HL-60/S4 treated with phorbol 12-myristate 13-acetate at 8.2 ng/mL for 4 days and 3 days (cell line): ENCODE measurements around the gene KIF9.
"Not testable (repeated sequence)": the region's sequence is repeated elsewhere in the genome, so short reads cannot be mapped to it uniquely, and the experiment has no call there.

Experiments used
- in situ Hi-C: fragments of 300-500 bp; cut with MboI; formaldehyde crosslinking; loops from 2 replicates; pipeline ENCODE4 v1.15.0; 2022; ENCODE audit warnings: low sequenced_read_pairs

Gene KIF9

DNA sequence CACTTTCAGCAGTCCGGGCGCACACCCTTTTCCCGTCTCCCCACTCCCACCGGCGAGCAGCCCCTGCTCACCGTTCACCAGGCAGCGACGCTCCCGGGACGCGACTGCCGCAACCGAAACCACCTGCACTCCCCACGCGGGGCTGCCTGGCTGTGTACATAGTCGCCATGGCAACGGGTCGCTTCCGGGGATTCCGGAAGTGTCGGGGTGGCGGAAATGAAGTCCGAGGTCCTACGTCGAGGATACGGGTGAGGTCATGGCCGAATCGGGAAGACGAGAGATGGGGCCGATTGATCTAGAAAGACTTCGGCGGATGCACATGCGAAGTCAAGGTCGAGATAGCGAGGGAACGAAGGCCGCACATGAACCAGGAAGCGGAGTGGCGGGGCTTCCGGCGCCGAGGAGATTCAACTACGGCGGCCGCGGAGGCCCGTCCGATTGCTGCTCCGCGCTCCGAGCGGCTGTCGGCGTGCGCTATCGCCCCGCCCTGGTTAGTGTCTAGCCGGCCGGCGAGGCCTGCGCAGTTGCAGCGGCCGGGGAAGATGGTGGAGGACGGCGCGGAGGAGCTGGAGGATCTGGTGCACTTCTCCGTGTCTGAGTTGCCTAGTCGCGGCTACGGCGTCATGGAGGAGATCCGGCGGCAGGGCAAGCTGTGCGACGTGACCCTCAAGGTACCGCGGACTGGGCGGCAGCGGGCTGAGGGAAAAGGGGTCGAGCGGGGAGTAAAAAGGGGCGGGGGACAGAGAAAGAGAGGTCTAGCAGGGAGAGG is at the start of gene KIF9, which contains the start of gene KLHL18:
Gene KIF9, minus strand, starts transcription at position 376 of the 769 bp plus-strand sequence. CDS start 5,425 bp downstream, outside the sequence.
Gene KLHL18, plus strand, starts transcription at position 521 of the 769 bp plus-strand sequence. Its CDS starts 22 bp downstream, at position 543.
- in situ Hi-C loops: no loop called here

GRCh38 chr3:47324278-47324865 is 41.8 kb upstream of the KIF9 start:
- in situ Hi-C loops: no loop called here

DNA sequence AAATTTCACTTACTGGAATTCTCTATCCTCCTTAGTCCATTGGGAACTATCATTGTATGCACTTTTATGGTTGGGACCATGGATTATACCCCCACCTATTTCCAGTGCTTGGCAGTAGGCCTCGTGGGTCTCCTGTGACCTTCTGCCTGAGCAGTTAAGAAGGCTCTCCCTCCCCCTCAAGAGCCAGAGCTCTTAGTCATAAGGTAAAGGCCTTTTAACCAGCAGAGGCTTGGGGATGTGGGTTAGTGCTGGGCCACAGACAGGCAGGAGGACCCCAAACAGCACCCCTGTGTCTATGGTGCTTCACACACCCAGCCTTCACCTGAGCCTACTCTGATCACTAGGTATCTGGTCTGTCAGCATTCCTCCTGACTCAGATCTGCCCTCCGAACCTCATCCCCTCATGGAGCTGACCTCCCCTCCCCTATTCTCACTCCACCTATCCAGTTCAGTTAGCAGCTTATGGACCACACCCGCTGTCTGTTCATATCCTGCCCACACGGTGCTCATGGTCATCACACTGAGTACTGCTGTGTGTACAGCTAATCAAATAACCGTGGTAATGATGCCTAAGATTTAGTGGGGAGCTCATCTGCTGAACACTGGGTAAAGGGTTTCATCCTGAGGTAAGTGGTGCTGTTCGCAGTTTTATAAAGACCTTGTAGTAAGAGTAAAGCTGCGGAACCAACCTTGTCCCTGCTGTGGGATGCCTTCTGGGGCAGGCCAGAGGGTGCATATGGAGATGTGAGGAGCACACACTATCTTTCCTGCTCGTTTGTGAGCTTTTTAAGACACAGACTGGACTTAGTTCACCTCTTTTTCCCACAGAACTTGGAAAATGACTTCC is 41.1 kb upstream of the KIF9 start:
- in situ Hi-C loops: no loop called here

GRCh38 chr3:47319956-47320355 is 37.4 kb upstream of the KIF9 start:
- in situ Hi-C loops: no loop called here

DNA sequence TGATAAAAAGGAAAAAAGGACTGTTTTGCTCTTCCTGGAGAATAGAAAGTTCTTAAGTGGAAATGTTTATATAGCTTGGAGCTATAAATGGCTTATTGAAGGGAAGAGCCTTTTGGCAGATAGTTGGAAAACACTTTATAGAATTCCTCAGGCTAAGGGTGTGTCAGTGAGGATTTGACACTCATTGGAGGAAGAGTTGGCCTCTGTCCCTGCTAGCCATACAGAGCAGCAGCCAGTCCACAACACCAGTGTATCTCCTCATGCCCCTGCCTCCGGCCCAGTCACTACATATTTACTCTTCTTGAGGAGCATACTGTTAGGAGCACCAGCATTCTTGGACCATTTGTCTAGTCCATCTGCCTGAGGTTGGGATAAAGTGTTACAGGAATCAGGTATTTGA is 36.3 kb upstream of the KIF9 start:
- in situ Hi-C loops: no loop called here

- in situ Hi-C loops: not testable (repeated sequence)
These were observed 33.6 kb upstream of the KIF9 start for GRCh38 chr3:47316151-47316550.

DNA sequence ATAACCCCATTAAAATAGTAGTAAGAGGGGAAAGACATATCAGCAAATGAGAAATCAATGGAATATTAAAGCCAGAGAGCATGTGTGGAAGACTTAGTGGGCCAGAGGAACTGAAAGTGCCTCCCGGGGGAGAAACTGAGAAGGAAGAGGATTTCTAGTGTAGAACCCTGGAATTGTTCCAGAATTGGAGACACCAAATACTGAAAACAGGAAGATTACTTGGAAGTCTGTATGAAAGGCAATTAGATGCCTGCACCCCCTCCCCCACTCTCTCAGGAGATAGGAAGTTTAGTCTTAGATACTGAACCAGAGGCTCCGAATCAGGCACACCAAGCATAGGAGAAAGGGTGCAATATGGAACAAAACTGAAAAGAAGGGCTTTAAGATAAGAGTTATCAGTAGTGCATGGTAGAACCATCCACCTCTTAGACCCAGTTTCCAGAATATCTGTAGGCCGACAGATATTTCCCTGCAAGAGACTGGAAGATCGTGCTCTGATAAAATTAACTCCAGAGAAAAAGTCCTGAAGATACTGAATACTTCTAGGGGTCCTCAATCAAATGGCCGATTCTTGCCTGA is 32.6 kb upstream of the KIF9 start:
- in situ Hi-C loops: no loop called here

GRCh38 chr3:47314056-47314764 is 31.6 kb upstream of the KIF9 start:
- in situ Hi-C loops: no loop called here

- in situ Hi-C loops: no loop called here
These were observed 30.9 kb upstream of the KIF9 start for GRCh38 chr3:47313341-47314055.

- in situ Hi-C loops: no loop called here
These were observed 27.8 kb upstream of the KIF9 start for GRCh38 chr3:47310391-47310790.

GRCh38 chr3:47309231-47309630 is 26.6 kb upstream of the KIF9 start:
- in situ Hi-C loops: not testable (repeated sequence)

DNA sequence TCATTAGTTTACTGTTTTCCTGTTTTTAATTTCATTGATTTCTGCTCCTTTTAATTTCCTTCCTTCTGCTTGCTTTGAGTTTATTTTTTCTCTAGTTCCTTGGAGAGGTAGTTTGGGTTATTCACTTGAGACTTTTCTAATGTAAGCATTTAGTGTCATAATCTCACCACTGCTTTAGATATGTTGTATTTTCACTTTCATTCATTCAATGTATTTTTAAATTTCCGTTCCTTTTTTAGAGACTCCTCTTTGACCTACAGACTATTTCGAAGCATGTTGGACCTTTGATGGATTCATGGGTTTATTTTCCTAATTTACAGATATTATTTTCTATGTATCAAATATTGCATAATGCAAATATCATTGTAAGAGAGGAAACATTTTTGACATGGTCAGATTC is 23.4 kb upstream of the KIF9 start:
- in situ Hi-C loops: no loop called here

GRCh38 chr3:47301456-47301855 is 18.9 kb upstream of the KIF9 start:
- in situ Hi-C loops: no loop called here

- in situ Hi-C loops: no loop called here
These were observed 17.1 kb upstream of the KIF9 start for GRCh38 chr3:47299381-47300318.

DNA sequence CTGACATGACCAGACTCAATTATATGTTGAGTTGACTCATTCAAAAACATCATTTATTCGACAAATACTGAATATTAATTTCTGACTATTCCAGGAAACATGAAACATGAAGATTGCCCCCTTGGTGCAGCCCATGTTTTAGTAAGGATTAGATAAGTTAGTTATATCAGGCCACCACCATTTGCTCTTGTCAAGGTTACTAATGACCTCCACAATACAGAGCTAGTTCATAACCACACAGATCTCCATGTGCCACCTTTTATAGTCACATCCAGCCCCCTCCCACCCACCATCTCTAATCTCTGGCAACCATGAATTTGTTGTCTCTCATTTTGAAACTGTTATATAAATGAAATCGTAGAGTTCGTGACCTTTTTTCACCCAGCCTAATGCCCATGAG is 15.8 kb upstream of the KIF9 start:
- in situ Hi-C loops: no loop called here

DNA sequence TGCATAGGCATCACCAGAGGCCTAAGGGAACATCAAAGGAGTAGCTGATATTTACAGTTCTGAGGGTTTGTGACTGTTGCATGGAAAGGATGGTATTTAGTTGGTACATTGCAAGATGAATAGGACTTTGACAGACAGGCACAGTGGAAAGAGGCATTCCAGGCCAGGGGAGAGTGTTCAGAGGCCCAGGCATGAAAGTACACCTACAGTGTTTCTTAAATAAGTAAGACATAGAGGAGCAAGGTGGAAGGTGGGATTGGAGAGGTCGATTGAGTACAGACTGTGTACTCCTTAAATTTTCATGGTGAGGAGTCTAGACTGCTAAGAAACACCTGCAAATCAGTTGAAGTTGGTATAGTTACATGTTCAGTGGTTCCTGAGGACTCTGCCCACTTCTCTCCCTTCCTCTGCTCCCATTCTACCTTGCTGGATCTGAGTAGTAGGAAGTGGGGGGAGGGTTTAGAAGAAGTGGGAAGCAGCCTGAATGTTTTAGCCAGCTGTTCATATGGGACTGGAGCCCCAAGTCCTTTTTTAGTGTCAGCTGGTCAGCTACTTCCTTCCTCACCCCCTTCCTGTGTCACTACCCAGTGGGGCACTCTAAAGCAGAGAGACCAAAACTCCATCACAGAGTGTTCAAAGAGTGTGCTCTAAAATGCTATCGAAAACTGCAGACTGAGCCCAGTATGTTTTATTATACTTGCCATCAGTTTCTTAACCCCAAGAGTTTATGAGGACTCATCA is 14.1 kb upstream of the KIF9 start:
- in situ Hi-C loops: no loop called here

DNA sequence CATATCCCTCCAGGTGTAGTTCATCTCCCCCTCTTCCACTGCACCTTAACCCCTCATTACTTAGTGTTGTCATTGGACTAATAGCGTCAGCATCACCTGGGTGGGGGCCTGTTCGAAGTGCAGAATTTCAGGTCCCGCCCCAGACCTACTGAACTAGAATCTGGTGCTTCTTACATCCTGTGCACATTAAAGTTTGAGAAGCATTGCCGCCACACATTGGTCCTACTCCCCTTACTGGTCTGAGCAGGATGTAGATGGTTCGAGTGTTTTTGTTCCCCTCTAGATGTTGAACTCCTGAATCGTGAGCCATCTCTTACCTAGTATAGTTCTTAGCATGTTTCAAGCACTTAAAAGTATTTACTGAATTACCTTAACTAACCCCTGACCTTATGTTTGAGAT is 13.4 kb upstream of the KIF9 start:
- in situ Hi-C loops: no loop called here

DNA sequence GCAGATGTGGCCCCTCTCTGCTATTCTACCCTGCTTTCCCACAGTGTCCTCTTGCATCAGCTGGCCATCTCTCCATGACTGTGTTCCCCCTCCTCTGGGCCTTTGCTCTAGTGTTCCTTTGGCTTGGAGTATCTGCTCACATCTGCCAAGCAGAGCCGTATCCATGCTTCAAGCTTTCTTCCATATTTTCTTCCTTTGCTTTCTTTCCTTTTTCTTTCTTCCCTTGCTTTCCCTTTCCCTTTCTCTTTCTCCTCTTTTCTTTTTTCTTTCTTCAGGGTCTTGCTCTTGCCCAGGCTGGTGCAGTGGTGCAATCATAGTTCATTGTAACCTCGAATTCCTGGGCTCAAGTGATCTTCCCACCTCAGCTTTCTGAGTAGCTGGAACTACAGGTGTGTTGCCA is 12.7 kb upstream of the KIF9 start:
- in situ Hi-C loops: no loop called here
